HepG2 (cell line): ENCODE results near the gene TRMT2A. TPM values are rescaled to one million over a fixed set of nuclear protein-coding genes. Genes with fewer than 3 reads are reported as not detected.

ENCODE experiments used
- BCLAF1 ChIP-seq: fragments of 450-650 bp; IDR thresholded peaks from 2 replicates; pipeline ENCODE4 v1.6.1; 2017; ENCODE audit warnings: mild to moderate bottlenecking
- EZH2 ChIP-seq: conservative IDR thresholded peaks from 2 replicates; pipeline ENCODE4 v1.6.1; 2012; ENCODE audit warnings: mild to moderate bottlenecking, low read depth, low read length, moderate library complexity
- FUBP1 ChIP-seq: sonication (generic); formaldehyde crosslinking; IDR thresholded peaks from 2 replicates; pipeline ENCODE4 v1.5.1; 2020; ENCODE audit warnings: missing genetic modification reagents, mild to moderate bottlenecking, borderline replicate concordance
- LRRFIP1 ChIP-seq: sonication (generic); formaldehyde crosslinking; conservative IDR thresholded peaks from 2 replicates; pipeline ENCODE4 v1.4.0; 2020; ENCODE audit warnings: missing genetic modification reagents
- MAF1 ChIP-seq: sonication (generic); formaldehyde crosslinking; IDR thresholded peaks from 2 replicates; pipeline ENCODE4 v1.5.0; 2020; ENCODE audit warnings: missing genetic modification reagents, borderline replicate concordance
- PAF1 ChIP-seq: IDR thresholded peaks from 2 replicates; pipeline ENCODE4 v1.6.1; 2016; ENCODE audit warnings: missing genetic modification reagents, missing compliant biosample characterization
- TERF1 ChIP-seq: sonication (generic); formaldehyde crosslinking; IDR thresholded peaks from 2 replicates; pipeline ENCODE4 v1.8.0; 2022; ENCODE audit warnings: mild to moderate bottlenecking, missing genetic modification reagents, moderate library complexity
- ZBTB39 ChIP-seq: sonication (generic); formaldehyde crosslinking; IDR thresholded peaks from 2 replicates; pipeline ENCODE4 v1.5.0; 2020; ENCODE audit warnings: missing genetic modification reagents
- ZNF512 ChIP-seq: sonication (generic); formaldehyde crosslinking; IDR thresholded peaks from 2 replicates; pipeline ENCODE4 v1.4.0; 2020; ENCODE audit warnings: mild to moderate bottlenecking, missing genetic modification reagents
- ZSCAN5A ChIP-seq: sonication (generic); formaldehyde crosslinking; IDR thresholded peaks from 2 replicates; pipeline ENCODE4 v1.8.0; 2022; ENCODE audit warnings: mild to moderate bottlenecking, missing genetic modification reagents, borderline replicate concordance
- polyA plus RNA-seq, 8 experiments: library from polyadenylated mRNA; depleted of rRNA in 3 of 8; stranded (reverse) in 7 of 8; unstranded in 1 of 8; fragments of >200 nt; fragmentation: Illumina TruSeq in 4 of 8; extraction: Trizol in 4 of 8; gene quantifications; 2 replicates each; pipeline versions ENCODE4 v1.2.1 to v1.2.3, GENCODE V29; 2011 to 2016; ENCODE audit warnings: low read depth in 4 of 8, missing spikeins in 1 of 8, mixed read lengths in 1 of 8; ENCODE audit not compliant: insufficient read depth in 1 of 8
- total RNA-seq, 5 experiments: library from RNA; depleted of rRNA; stranded (reverse); fragments of >200 nt; fragmentation: Illumina TruSeq; extraction: Trizol; gene quantifications; 2 replicates each; pipeline ENCODE4 v1.2.3, GENCODE V29; 2016; ENCODE audit warnings: low read depth in 1 of 5

TRMT2A gene
- total and polyA plus RNA-seq, 2 of the 13 experiments (the other 11 are each of a cell fraction or from before 2014, with no cell fraction given), result 24.0 to 30.3 TPM

- TF ChIP-seq BCLAF1, result no peak
- no peak for TF ChIP-seq MAF1 (CRISPR knock-in tag)
- TF ChIP-seq TERF1, result no peak
- no peak for TF ChIP-seq ZBTB39 (CRISPR knock-in tag)
- TF ChIP-seq ZSCAN5A, result peak; percentile 84; the same call in 1 of the 2 replicates
- TF ChIP-seq PAF1, result no peak
- TF ChIP-seq ZNF512 (CRISPR knock-in tag), result no peak
- TF ChIP-seq LRRFIP1 (CRISPR knock-in tag), result no peak
- no peak for TF ChIP-seq EZH2
- no peak for TF ChIP-seq FUBP1 (CRISPR knock-in tag)
Observed at GRCh38 chr22:20116951-20117632, at the start of gene TRMT2A (continued).
